HEK293 (cell line): Measurements from ENCODE around the gene DMPK.
A peak's percentile ranks its signal among the peaks of the same experiment; 100 is the strongest.

Experiments used
- BCL11B ChIP-seq: fragments of 450-650 bp; formaldehyde crosslinking; IDR thresholded peaks from 2 replicates; pipeline ENCODE4 v1.5.1; 2016; ENCODE audit warnings: low read depth, missing biosample characterization, missing genetic modification characterization
- HOXA7 ChIP-seq: sonication (generic); formaldehyde crosslinking; IDR thresholded peaks from 2 replicates; pipeline ENCODE4 v1.8.1; 2022; ENCODE audit warnings: missing genetic modification reagents, borderline replicate concordance
- KLF17 ChIP-seq: fragments of 450-650 bp; formaldehyde crosslinking; IDR thresholded peaks from 2 replicates; pipeline ENCODE4 v1.5.1; 2016; ENCODE audit warnings: missing biosample characterization, missing genetic modification characterization
- KLF7 ChIP-seq: fragments of 450-650 bp; formaldehyde crosslinking; IDR thresholded peaks from 2 replicates; pipeline ENCODE4 v1.5.1; 2016; ENCODE audit warnings: missing biosample characterization, missing genetic modification characterization, borderline replicate concordance
- KLF8 ChIP-seq: fragments of 450-650 bp; formaldehyde crosslinking; IDR thresholded peaks from 2 replicates; pipeline ENCODE4 v1.5.1; 2016; ENCODE audit warnings: missing biosample characterization, missing genetic modification characterization
- PATZ1 ChIP-seq: fragments of 450-650 bp; formaldehyde crosslinking; IDR thresholded peaks from 2 replicates; pipeline ENCODE4 v1.5.1; 2016; ENCODE audit warnings: missing biosample characterization, missing genetic modification characterization
- SALL2 ChIP-seq: fragments of 450-650 bp; formaldehyde crosslinking; IDR thresholded peaks from 2 replicates; pipeline ENCODE4 v1.5.0; 2017; ENCODE audit warnings: missing biosample characterization, mild to moderate bottlenecking, missing genetic modification characterization, borderline replicate concordance
- ZBTB10 ChIP-seq: fragments of 450-650 bp; formaldehyde crosslinking; IDR thresholded peaks from 2 replicates; pipeline ENCODE4 v1.5.1; 2016; ENCODE audit warnings: missing biosample characterization, missing genetic modification characterization
- ZEB2 ChIP-seq: fragments of 450-650 bp; formaldehyde crosslinking; IDR thresholded peaks from 2 replicates; pipeline ENCODE4 v1.5.1; 2016; ENCODE audit warnings: missing biosample characterization, missing genetic modification characterization
- ZFP37 ChIP-seq: fragments of 450-650 bp; formaldehyde crosslinking; IDR thresholded peaks from 2 replicates; pipeline ENCODE4 v1.5.1; 2016; ENCODE audit warnings: missing biosample characterization, missing genetic modification characterization
- ZNF114 ChIP-seq: fragments of 450-650 bp; formaldehyde crosslinking; IDR thresholded peaks from 2 replicates; pipeline ENCODE4 v1.5.0; 2017; ENCODE audit warnings: missing biosample characterization, missing genetic modification characterization
- ZNF132 ChIP-seq: fragments of 450-650 bp; formaldehyde crosslinking; IDR thresholded peaks from 2 replicates; pipeline ENCODE4 v1.5.1; 2017; ENCODE audit warnings: missing biosample characterization, missing genetic modification characterization, borderline replicate concordance
- ZNF148 ChIP-seq: fragments of 450-650 bp; formaldehyde crosslinking; IDR thresholded peaks from 2 replicates; pipeline ENCODE4 v1.5.0; 2017; ENCODE audit warnings: missing biosample characterization, missing genetic modification characterization, borderline replicate concordance
- ZNF16 ChIP-seq: fragments of 450-650 bp; formaldehyde crosslinking; IDR thresholded peaks from 2 replicates; pipeline ENCODE4 v1.5.1; 2016; ENCODE audit warnings: low read depth, missing biosample characterization, missing genetic modification characterization
- ZNF184 ChIP-seq: fragments of 450-650 bp; IDR thresholded peaks from 2 replicates; pipeline ENCODE4 v1.5.1; 2018; ENCODE audit warnings: missing biosample characterization, mild to moderate bottlenecking, missing genetic modification characterization
- ZNF19 ChIP-seq: fragments of 450-650 bp; formaldehyde crosslinking; IDR thresholded peaks from 2 replicates; pipeline ENCODE4; 2016; ENCODE audit warnings: missing biosample characterization, missing genetic modification characterization, low read depth
- ZNF24 ChIP-seq: fragments of 450-650 bp; formaldehyde crosslinking; IDR thresholded peaks from 2 replicates; pipeline ENCODE4 v1.5.1; 2016; ENCODE audit warnings: missing biosample characterization, missing genetic modification characterization
- ZNF248 ChIP-seq: fragments of 450-650 bp; formaldehyde crosslinking; IDR thresholded peaks from 2 replicates; pipeline ENCODE4 v1.5.1; 2017; ENCODE audit warnings: missing biosample characterization, missing genetic modification characterization
- ZNF26 ChIP-seq: fragments of 450-650 bp; formaldehyde crosslinking; IDR thresholded peaks from 2 replicates; pipeline ENCODE4 v1.5.1; 2016; ENCODE audit warnings: missing biosample characterization, missing genetic modification characterization
- ZNF426 ChIP-seq: fragments of 450-650 bp; formaldehyde crosslinking; IDR thresholded peaks from 2 replicates; pipeline ENCODE4 v1.5.1; 2017; ENCODE audit warnings: missing biosample characterization, missing genetic modification characterization, mild to moderate bottlenecking, inconsistent platforms, moderate library complexity
- ZNF433 ChIP-seq: fragments of 450-650 bp; formaldehyde crosslinking; IDR thresholded peaks from 2 replicates; pipeline ENCODE4 v1.5.1; 2016; ENCODE audit warnings: missing biosample characterization, missing genetic modification characterization, low read depth
- ZNF473 ChIP-seq: fragments of 450-650 bp; formaldehyde crosslinking; IDR thresholded peaks from 2 replicates; pipeline ENCODE4 v1.5.1; 2017; ENCODE audit warnings: missing biosample characterization, missing genetic modification characterization
- ZNF488 ChIP-seq: fragments of 450-650 bp; formaldehyde crosslinking; IDR thresholded peaks from 2 replicates; pipeline ENCODE4 v1.5.1; 2016; ENCODE audit warnings: missing biosample characterization, missing genetic modification characterization
- ZNF510 ChIP-seq: fragments of 450-650 bp; formaldehyde crosslinking; IDR thresholded peaks from 2 replicates; pipeline ENCODE4 v1.5.1; 2018; ENCODE audit warnings: mild to moderate bottlenecking, missing genetic modification characterization, missing biosample characterization; ENCODE audit not compliant: insufficient replicate concordance
- ZNF544 ChIP-seq: fragments of 450-650 bp; formaldehyde crosslinking; IDR thresholded peaks from 2 replicates; pipeline ENCODE4 v1.5.0; 2017; ENCODE audit warnings: missing biosample characterization, missing genetic modification characterization
- ZNF549 ChIP-seq: fragments of 450-650 bp; IDR thresholded peaks from 2 replicates; pipeline ENCODE4 v1.5.1; 2018; ENCODE audit warnings: missing biosample characterization, missing genetic modification characterization, mild to moderate bottlenecking, inconsistent platforms, moderate library complexity
- ZNF747 ChIP-seq: fragments of 450-650 bp; formaldehyde crosslinking; IDR thresholded peaks from 2 replicates; pipeline ENCODE4 v1.5.1; 2016; ENCODE audit warnings: missing biosample characterization, missing genetic modification characterization
- ZNF776 ChIP-seq: fragments of 450-650 bp; formaldehyde crosslinking; IDR thresholded peaks from 2 replicates; pipeline ENCODE4 v1.5.0; 2017; ENCODE audit warnings: missing biosample characterization, missing genetic modification characterization, borderline replicate concordance
- ZXDB ChIP-seq: fragments of 450-650 bp; formaldehyde crosslinking; IDR thresholded peaks from 2 replicates; pipeline ENCODE4 v1.5.1; 2016; ENCODE audit warnings: missing biosample characterization, missing genetic modification characterization

DMPK gene

GRCh38 chr19:45768984-45769782, 13.1 kb downstream of the DMPK start, which contains the start of gene SIX5 (continued):
- TF ChIP-seq PATZ1 (tag by site-specific recombination) (peak; percentile 99), ZNF248 (no peak), ZEB2 (tag by site-specific recombination) (peak; percentile 96), ZNF473 (tag by site-specific recombination) (no peak), ZNF544 (tag by site-specific recombination) (no peak), ZNF776 (tag by site-specific recombination) (no peak), ZNF19 (tag by site-specific recombination) (no peak), ZNF24 (tag by site-specific recombination) (peak; percentile 55), ZXDB (tag by site-specific recombination) (peak; percentile 89), BCL11B (tag by site-specific recombination) (peak; percentile 71), ZNF747 (tag by site-specific recombination) (no peak), ZFP37 (peak; percentile 89), ZNF549 (tag by site-specific recombination) (no peak), ZBTB10 (peak; percentile 98), ZNF426 (tag by site-specific recombination) (no peak), ZNF132 (tag by site-specific recombination) (no peak), ZNF26 (no peak), ZNF114 (no peak), KLF7 (tag by site-specific recombination) (peak; percentile 85; the same call in 1 of the 2 replicates), ZNF148 (tag by site-specific recombination) (no peak), KLF8 (tag by site-specific recombination) (peak; percentile 99), SALL2 (no peak), ZNF184 (tag by site-specific recombination) (no peak), ZNF433 (tag by site-specific recombination) (no peak), ZNF488 (tag by site-specific recombination) (no peak), KLF17 (peak; percentile 47), ZNF16 (tag by site-specific recombination) (no peak), HOXA7 (CRISPR knock-in tag) (no peak), ZNF510 (tag by site-specific recombination) (no peak)
